Transverse colon (tissue), 4 donors: ENCODE measurements around the gene TTC3.

ENCODE experiments used
- EP300 ChIP-seq: sonication (generic); formaldehyde crosslinking; IDR thresholded peaks from one replicate; pipeline ENCODE4 v1.6.1; 2017; ENCODE audit warnings: antibody characterized with exemption, low read depth
- POLR2A ChIP-seq: fragments of 450-650 bp; IDR thresholded peaks from one replicate; pipeline ENCODE4 v1.6.1; 2016; ENCODE audit warnings: antibody characterized with exemption, mild to moderate bottlenecking, moderate library complexity
- POLR2AphosphoS5 ChIP-seq, 3 donors: sonication (generic); formaldehyde crosslinking; IDR thresholded peaks; one replicate each; pipeline ENCODE4 v1.6.1; 2016; ENCODE audit warnings: antibody characterized with exemption in 3 of 3
- TF ChIP-seq, protein P1 (sequence below), 5 experiments: fragments of 200-600 bp in 3 of 5; fragments of 450-650 bp in 2 of 5; sonication (generic) in 3 of 5; IDR thresholded peaks; 1 replicate in 2 of 5; 2 replicates in 3 of 5; pipeline ENCODE4 v1.5.1; 2016 to 2017; ENCODE audit warnings: antibody characterized with exemption in 5 of 5, inconsistent platforms in 3 of 5, mild to moderate bottlenecking in 2 of 5, moderate library complexity in 1 of 5

DNA sequence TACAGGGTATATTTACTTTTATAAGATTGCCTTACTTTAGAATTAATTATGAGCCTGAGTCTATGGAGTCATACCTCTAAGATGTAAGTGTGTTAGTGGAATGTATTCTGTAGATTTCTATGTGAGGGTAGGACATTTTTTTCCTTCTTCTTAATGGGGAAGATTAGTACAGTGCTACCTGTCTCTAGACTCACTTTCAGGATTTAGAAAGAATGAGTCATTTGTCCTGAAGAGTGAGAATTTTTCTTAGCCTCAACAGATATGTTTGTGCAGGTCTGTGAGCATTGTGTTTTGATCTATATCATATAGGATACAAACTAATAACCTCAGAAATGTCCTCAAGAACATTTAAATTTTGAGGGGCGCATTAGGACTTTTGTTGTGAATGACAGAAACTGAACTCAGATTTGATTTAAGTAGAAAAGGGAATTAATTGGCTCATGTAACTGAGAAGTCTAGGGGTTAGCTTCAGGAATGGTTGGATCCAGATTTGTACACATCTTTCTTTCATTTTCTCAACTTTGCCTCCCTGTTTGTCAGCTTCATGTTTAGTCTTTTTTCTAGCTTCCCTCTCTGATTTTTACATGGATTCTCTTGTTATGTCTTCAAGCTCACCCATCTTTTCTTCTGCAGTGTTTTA lies 45.3 kb downstream of the TTC3 start:
- TF ChIP-seq, protein P1, sequence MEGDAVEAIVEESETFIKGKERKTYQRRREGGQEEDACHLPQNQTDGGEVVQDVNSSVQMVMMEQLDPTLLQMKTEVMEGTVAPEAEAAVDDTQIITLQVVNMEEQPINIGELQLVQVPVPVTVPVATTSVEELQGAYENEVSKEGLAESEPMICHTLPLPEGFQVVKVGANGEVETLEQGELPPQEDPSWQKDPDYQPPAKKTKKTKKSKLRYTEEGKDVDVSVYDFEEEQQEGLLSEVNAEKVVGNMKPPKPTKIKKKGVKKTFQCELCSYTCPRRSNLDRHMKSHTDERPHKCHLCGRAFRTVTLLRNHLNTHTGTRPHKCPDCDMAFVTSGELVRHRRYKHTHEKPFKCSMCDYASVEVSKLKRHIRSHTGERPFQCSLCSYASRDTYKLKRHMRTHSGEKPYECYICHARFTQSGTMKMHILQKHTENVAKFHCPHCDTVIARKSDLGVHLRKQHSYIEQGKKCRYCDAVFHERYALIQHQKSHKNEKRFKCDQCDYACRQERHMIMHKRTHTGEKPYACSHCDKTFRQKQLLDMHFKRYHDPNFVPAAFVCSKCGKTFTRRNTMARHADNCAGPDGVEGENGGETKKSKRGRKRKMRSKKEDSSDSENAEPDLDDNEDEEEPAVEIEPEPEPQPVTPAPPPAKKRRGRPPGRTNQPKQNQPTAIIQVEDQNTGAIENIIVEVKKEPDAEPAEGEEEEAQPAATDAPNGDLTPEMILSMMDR (IDR thresholded peaks at IDR 0.05): no peak
- no peak for TF ChIP-seq POLR2A
- TF ChIP-seq EP300: no peak
- TF ChIP-seq POLR2AphosphoS5 (IDR thresholded peaks at IDR 0.05): no peak
